ENCODE measurements around the gene ROR1.
A peak's percentile ranks its signal among the peaks of the same experiment; 100 is the strongest.

ROR1 gene

GRCh38 chr1:63937461-63938022 lies 163.7 kb downstream of the ROR1 start:
- DNase-seq (ENCODE audit: low read depth), result no peak

- no peak for DNase-seq (ENCODE audit: low read depth)
These were observed 166.6 kb downstream of the ROR1 start for GRCh38 chr1:63940440-63940839.

- no peak for DNase-seq (ENCODE audit: low read depth)
These were observed 169.6 kb downstream of the ROR1 start for GRCh38 chr1:63943393-63943792.

GRCh38 chr1:63945943-63946342 lies 172.1 kb downstream of the ROR1 start:
- no peak for DNase-seq (ENCODE audit: low read depth)

GRCh38 chr1:63946866-63947491 lies 173.2 kb downstream of the ROR1 start:
- DNase-seq (ENCODE audit: low read depth), result no peak

GRCh38 chr1:63947904-63948303 lies 174.1 kb downstream of the ROR1 start:
- no peak for DNase-seq (ENCODE audit: low read depth)

GRCh38 chr1:63950023-63950422 lies 176.2 kb downstream of the ROR1 start:
- DNase-seq (ENCODE audit: low read depth), result no peak

GRCh38 chr1:63951059-63951946 lies 177.5 kb downstream of the ROR1 start:
- DNase-seq (ENCODE audit: low read depth), result no peak

GRCh38 chr1:63954187-63954586 lies 180.4 kb downstream of the ROR1 start:
- DNase-seq (ENCODE audit: low read depth), result no peak

- no peak for DNase-seq (ENCODE audit: low read depth)
These were observed 181.7 kb downstream of the ROR1 start for GRCh38 chr1:63955370-63956145.

GRCh38 chr1:63958556-63958955 lies 184.7 kb downstream of the ROR1 start:
- DNase-seq (ENCODE audit: low read depth), result no peak

- DNase-seq (ENCODE audit: low read depth), result no peak
These were observed 186.5 kb downstream of the ROR1 start for GRCh38 chr1:63960326-63960725.

GRCh38 chr1:63966016-63966415 lies 192.2 kb downstream of the ROR1 start:
- no peak for DNase-seq (ENCODE audit: low read depth)

GRCh38 chr1:63967901-63968300 lies 194.1 kb downstream of the ROR1 start:
- no peak for DNase-seq (ENCODE audit: low read depth)

- peak; percentile 32 for DNase-seq (ENCODE audit: low read depth)
These were observed 195.0 kb downstream of the ROR1 start for GRCh38 chr1:63968663-63969440.

GRCh38 chr1:63969441-63969901 lies 195.7 kb downstream of the ROR1 start:
- DNase-seq (ENCODE audit: low read depth), result no peak

GRCh38 chr1:63971557-63971956 lies 197.7 kb downstream of the ROR1 start:
- no peak for DNase-seq (ENCODE audit: low read depth)

- DNase-seq (ENCODE audit: low read depth), result no peak
These were observed 199.2 kb downstream of the ROR1 start for GRCh38 chr1:63973005-63973419.

- no peak for DNase-seq (ENCODE audit: low read depth)
These were observed 201.1 kb downstream of the ROR1 start for GRCh38 chr1:63974966-63975365.

GRCh38 chr1:63975481-63975880 lies 201.7 kb downstream of the ROR1 start:
- no peak for DNase-seq (ENCODE audit: low read depth)

- DNase-seq (ENCODE audit: low read depth), result no peak
These were observed 202.2 kb downstream of the ROR1 start for GRCh38 chr1:63976006-63976405.
